Measurements from ENCODE around the gene RNF222.

RNF222 gene

DNA sequence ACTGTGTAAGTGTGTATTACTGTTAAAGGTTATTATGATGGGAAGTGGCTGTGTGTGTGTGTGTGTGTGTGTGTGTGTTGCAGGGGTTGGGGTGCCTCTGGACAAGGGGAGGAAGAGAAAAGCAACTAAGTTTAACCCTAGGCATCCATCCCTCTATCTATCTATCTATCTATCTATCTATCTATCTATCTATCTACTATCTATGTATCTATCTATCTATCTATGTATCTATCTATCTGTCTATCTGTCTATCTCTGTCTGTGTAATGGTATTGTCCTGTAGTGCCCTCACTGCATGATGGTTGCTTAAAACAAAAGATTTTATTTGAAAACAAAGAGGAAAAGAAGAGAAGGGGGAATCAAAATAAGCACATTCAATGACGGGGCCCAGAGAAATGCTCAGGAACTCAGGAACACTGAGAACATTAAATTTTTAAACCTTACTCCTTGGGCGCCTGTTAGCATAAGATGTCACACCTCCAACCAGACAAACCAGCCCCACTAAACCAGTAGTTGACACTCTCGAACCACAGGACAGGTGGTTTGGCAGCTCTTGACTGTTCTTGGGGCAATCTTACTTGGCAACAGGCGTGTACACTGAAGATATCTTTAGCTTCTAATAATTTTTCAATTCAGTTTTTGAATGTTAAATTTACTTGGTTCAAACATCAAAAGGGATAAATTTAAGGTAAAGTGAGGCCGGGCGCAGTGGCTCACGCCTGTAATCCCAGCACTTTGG lies 9.5 kb downstream of the RNF222 start:
- H3F3A ChIP-seq (ENCODE audit: low read depth) = no peaks in the 10 kb centered on the region
- no peak overlapping the region for H2AFZ ChIP-seq (ENCODE audit: low read length)
- no peaks in the 10 kb centered on the region for H4K20me1 ChIP-seq (ENCODE audit: insufficient read depth, low read length, poor library complexity, severe bottlenecking)
- no peaks in the 10 kb centered on the region for H3K9me3 ChIP-seq (ENCODE audit: insufficient read depth, low read depth, low read length)
- no peaks in the 10 kb centered on the region for H3K36me3 ChIP-seq (ENCODE audit: insufficient read depth, low read length)
- H3K4me2 ChIP-seq (ENCODE audit: low read depth, low read length, poor library complexity, severe bottlenecking) = no peak overlapping the region
- H3K4me1 ChIP-seq (ENCODE audit: insufficient read depth, low read length, poor library complexity, severe bottlenecking) = peaks cover 13% of the 10 kb centered on the region
- TF ChIP-seq CTCF (conservative IDR thresholded peaks at IDR 0.05; ENCODE audit: low read length) (no peak), EZH2phosphoT487 (IDR thresholded peaks at IDR 0.05; ENCODE audit: borderline replicate concordance) (no peak)
- no peak overlapping the region for H3K4me3 ChIP-seq (ENCODE audit: low read length, poor library complexity, severe bottlenecking)
- H3K9me2 ChIP-seq (replicated peaks; ENCODE audit: low read depth, low read length) = no peaks in the 10 kb centered on the region
- no peaks in the 10 kb centered on the region for H3K27me3 ChIP-seq (ENCODE audit: insufficient read depth, low read length, poor library complexity, severe bottlenecking)
- H3K9ac ChIP-seq (ENCODE audit: low read depth, low read length, poor library complexity, severe bottlenecking) = no peak overlapping the region
- H3K79me2 ChIP-seq (ENCODE audit: insufficient read depth, low read length) = peaks cover 9% of the 10 kb centered on the region; the same call in 1 of the 2 replicates

DNA sequence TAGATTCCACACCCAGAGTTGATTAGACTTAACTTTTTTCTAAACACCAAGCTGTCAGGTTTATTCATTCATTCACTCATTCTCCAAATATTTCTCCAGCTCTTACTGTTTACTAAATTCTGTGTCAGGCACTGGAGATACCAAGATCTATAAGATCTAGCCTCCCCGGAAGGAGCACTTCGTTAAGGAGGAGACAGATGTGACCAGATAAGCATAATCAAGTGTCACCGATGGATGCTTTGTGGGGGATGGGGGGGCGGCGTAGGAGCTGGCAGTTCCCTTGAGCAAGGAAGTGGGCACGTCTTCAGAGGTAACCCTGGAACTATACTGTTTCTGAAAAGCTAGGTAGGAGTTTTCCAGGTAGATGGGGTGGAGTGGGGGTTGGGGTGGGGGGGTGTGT lies 10.8 kb downstream of the RNF222 start:
- H3K9ac ChIP-seq (ENCODE audit: low read depth, low read length, poor library complexity, severe bottlenecking) = no peak overlapping the region
- H3K9me2 ChIP-seq (replicated peaks; ENCODE audit: low read depth, low read length) = no peaks in the 10 kb centered on the region
- no peak overlapping the region for H3K4me2 ChIP-seq (ENCODE audit: low read depth, low read length, poor library complexity, severe bottlenecking)
- no peaks in the 10 kb centered on the region for H3K36me3 ChIP-seq (ENCODE audit: insufficient read depth, low read length)
- no peak overlapping the region for H3K4me3 ChIP-seq (ENCODE audit: low read length, poor library complexity, severe bottlenecking)
- H3F3A ChIP-seq (ENCODE audit: low read depth) = no peaks in the 10 kb centered on the region
- H3K4me1 ChIP-seq (ENCODE audit: insufficient read depth, low read length, poor library complexity, severe bottlenecking) = peaks cover 13% of the 10 kb centered on the region
- peaks cover 8% of the 10 kb centered on the region for H4K20me1 ChIP-seq (ENCODE audit: insufficient read depth, low read length, poor library complexity, severe bottlenecking)
- H3K9me3 ChIP-seq (ENCODE audit: insufficient read depth, low read depth, low read length) = no peaks in the 10 kb centered on the region
- H3K27me3 ChIP-seq (ENCODE audit: insufficient read depth, low read length, poor library complexity, severe bottlenecking) = peaks cover 8% of the 10 kb centered on the region
- TF ChIP-seq EZH2phosphoT487 (IDR thresholded peaks at IDR 0.05; ENCODE audit: borderline replicate concordance) = no peak
- TF ChIP-seq CTCF (conservative IDR thresholded peaks at IDR 0.05; ENCODE audit: low read length) = no peak
- no peak overlapping the region for H2AFZ ChIP-seq (ENCODE audit: low read length)
- peaks cover 20% of the 10 kb centered on the region for H3K79me2 ChIP-seq (ENCODE audit: insufficient read depth, low read length)

DNA sequence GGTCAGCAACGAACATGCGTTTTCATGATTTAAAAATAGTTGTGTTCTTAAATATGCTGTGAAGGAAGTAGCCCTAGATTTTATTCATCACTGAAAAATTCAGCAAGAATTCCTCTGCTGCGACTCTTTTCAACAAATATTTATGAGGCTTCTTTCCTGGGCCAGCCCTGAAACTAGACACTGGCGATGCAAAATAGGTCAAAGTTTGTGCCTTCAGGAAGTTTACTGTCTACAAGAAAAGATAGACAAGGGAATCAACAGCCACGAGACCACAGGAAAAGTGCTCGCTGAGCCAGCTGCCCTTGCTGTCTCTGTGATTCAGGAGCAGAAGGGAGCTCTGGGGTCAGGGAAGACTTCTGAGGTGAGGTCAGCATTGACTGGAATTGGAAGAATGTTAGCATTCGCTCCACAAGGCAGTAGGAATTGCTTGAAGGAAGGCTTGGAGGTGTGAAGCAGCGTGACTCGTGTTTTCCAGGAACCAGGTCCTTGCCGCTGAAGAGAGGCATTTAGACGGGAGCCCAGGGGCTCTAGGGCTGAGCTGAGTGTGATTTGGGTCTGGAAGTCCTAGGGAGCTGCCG lies 12.7 kb downstream of the RNF222 start:
- peaks cover 15% of the 10 kb centered on the region; the same call in 1 of the 2 replicates for H3K36me3 ChIP-seq (ENCODE audit: insufficient read depth, low read length)
- peaks cover 8% of the 10 kb centered on the region for H3K27me3 ChIP-seq (ENCODE audit: insufficient read depth, low read length, poor library complexity, severe bottlenecking)
- no peaks in the 10 kb centered on the region for H3K9me3 ChIP-seq (ENCODE audit: insufficient read depth, low read depth, low read length)
- peaks cover 28% of the 10 kb centered on the region for H4K20me1 ChIP-seq (ENCODE audit: insufficient read depth, low read length, poor library complexity, severe bottlenecking)
- H3K4me3 ChIP-seq (ENCODE audit: low read length, poor library complexity, severe bottlenecking) = peak overlapping the region; percentile 87
- H2AFZ ChIP-seq (ENCODE audit: low read length) = no peak overlapping the region
- peak overlapping the region; percentile 62 for H3K4me2 ChIP-seq (ENCODE audit: low read depth, low read length, poor library complexity, severe bottlenecking)
- no peaks in the 10 kb centered on the region for H3K9me2 ChIP-seq (replicated peaks; ENCODE audit: low read depth, low read length)
- TF ChIP-seq EZH2phosphoT487 (IDR thresholded peaks at IDR 0.05; ENCODE audit: borderline replicate concordance) = no peak
- peaks cover 28% of the 10 kb centered on the region for H3K4me1 ChIP-seq (ENCODE audit: insufficient read depth, low read length, poor library complexity, severe bottlenecking)
- H3F3A ChIP-seq (ENCODE audit: low read depth) = 0 out of 2 replicates have a peak, but pooled peaks cover 3% of the 10 kb centered on the region
- peak overlapping the region; percentile 81 for H3K9ac ChIP-seq (ENCODE audit: low read depth, low read length, poor library complexity, severe bottlenecking)
- H3K79me2 ChIP-seq (ENCODE audit: insufficient read depth, low read length) = peaks cover 40% of the 10 kb centered on the region

All from Loucy (cell line).